Lower leg skin (tissue), 4 donors: ENCODE data around the gene HIBCH. TPM values are rescaled to one million over a fixed set of nuclear protein-coding genes. Genes with fewer than 3 reads are reported as not detected.
"Not testable (repeated sequence)": the region's sequence is repeated elsewhere in the genome, so short reads cannot be mapped to it uniquely, and the experiment has no call there.

Experiments
- DNase-seq, 2 donors: peaks; one replicate each; pipeline ENCODE4 v3.0.0-alpha.2; 2019; ENCODE audit warnings: low spot score in 2 of 2
- H3K4me3 ChIP-seq: fragments of 200-600 bp; sonication (generic); 2 replicates; pipeline ENCODE4 v1.5.1; 2017; ENCODE audit warnings: mild to moderate bottlenecking, low read depth; ENCODE audit not compliant: poor library complexity, severe bottlenecking
- CTCF ChIP-seq, 3 donors: fragments of 450-650 bp; IDR thresholded peaks; one replicate each; pipeline ENCODE4 v1.5.1; 2016; ENCODE audit warnings: antibody characterized with exemption in 3 of 3, mild to moderate bottlenecking in 3 of 3, moderate library complexity in 2 of 3
- POLR2A ChIP-seq, 2 donors: fragments of 450-650 bp; IDR thresholded peaks; one replicate each; pipeline ENCODE4 v1.6.1; 2016 to 2017; ENCODE audit warnings: antibody characterized with exemption in 2 of 2, mild to moderate bottlenecking in 1 of 2, moderate library complexity in 1 of 2
- WGBS, 2 donors: methylation state at CpG; one replicate each; pipeline ENCODE4 v1.1.5; 2018; 5-methylcytosine and 5-hydroxymethylcytosine counted together
- intact Hi-C: fragments of 100-400 bp; cut with DNase I; formaldehyde crosslinking; loops from one replicate; pipeline ENCODE4 v1.15.0; 2023; ENCODE audit warnings: low total_unique reads
- total RNA-seq, 4 donors: library from RNA; depleted of rRNA; stranded (reverse); fragments of >200 nt; gene quantifications; one replicate each; pipeline ENCODE4 v1.1.0, GENCODE V29; 2016

HIBCH gene
- total RNA-seq, 4 donors from 2014 or later, result 10.0 to 21.4 (median 18.4) TPM

GRCh38 chr2:190158798-190159434 is 160.7 kb downstream of the HIBCH start:
- DNase-seq, result no peak
- WGBS, 2 donors, result 56 to 57% methylated on average over 3 of the region's 3 CpGs
- TF ChIP-seq POLR2A (IDR thresholded peaks at IDR 0.05), result no peak
- TF ChIP-seq CTCF (IDR thresholded peaks at IDR 0.05), result no peak
- intact Hi-C loops, result no loop called here
- no peak overlapping the region for H3K4me3 ChIP-seq

- DNase-seq, intact Hi-C loops, H3K4me3 ChIP-seq: not testable (repeated sequence)
- 82 to 94% methylated on average over 10 of the region's 10 CpGs for WGBS, 2 donors
These were observed 161.8 kb downstream of the HIBCH start for GRCh38 chr2:190157613-190158528.

- TF ChIP-seq CTCF (IDR thresholded peaks at IDR 0.05) (no peak), POLR2A (IDR thresholded peaks at IDR 0.05) (no peak)
- DNase-seq, result no peak
- no peak overlapping the region for H3K4me3 ChIP-seq
- intact Hi-C loops, result no loop called here
- 88 to 89% methylated on average over 4 of the region's 4 CpGs for WGBS, 2 donors
These were observed 163.0 kb downstream of the HIBCH start for GRCh38 chr2:190156530-190157212.

Other genes starting within 250 kb of the HIBCH start
- gene INPP1, start 23.8 kb upstream of the HIBCH start, total RNA-seq, result 10 to 100 TPM; 10.9 to 12.0 (median 11.9) TPM
- 100 to 1,000 TPM; 184 to 265 (median 208) TPM for gene MFSD6, start 88.5 kb upstream of the HIBCH start, total RNA-seq
- gene NEMP2, start 214.9 kb upstream of the HIBCH start, total RNA-seq, result 1 to 10 TPM; 1.1 to 1.7 (median 1.6) TPM